Islet of Langerhans (tissue), 1 donor: ENCODE data around the gene CHCHD1.
"Not testable (repeated sequence)": the region's sequence is repeated elsewhere in the genome, so short reads cannot be mapped to it uniquely, and the experiment has no call there.

ENCODE experiments used
- FAIRE-seq: peaks from one replicate; lab custom pipeline; 2011; peaks lifted over from hg19 to GRCh38; lab: Jason Lieb, UNC

Gene CHCHD1

DNA sequence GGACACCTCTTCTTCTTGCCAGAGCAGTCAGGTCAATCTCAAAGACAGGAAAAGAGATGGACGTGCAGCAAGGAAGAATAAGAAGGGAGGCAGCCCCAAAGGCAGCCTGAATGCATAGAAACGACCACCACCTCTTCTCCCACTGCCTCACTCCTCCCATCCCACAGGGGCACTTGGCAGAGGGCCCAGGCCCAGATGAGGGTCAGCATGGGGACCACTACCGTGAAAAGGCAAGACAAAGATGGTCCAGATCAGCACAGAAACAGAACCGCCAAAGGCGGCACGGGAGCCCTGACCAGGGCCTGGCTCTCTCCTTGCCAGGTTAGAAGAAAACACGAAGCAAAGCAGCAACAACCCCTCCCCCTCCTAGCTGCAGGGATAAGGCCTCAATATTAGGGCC, 31.5 kb downstream of the CHCHD1 start:
- FAIRE-seq, result no peak

DNA sequence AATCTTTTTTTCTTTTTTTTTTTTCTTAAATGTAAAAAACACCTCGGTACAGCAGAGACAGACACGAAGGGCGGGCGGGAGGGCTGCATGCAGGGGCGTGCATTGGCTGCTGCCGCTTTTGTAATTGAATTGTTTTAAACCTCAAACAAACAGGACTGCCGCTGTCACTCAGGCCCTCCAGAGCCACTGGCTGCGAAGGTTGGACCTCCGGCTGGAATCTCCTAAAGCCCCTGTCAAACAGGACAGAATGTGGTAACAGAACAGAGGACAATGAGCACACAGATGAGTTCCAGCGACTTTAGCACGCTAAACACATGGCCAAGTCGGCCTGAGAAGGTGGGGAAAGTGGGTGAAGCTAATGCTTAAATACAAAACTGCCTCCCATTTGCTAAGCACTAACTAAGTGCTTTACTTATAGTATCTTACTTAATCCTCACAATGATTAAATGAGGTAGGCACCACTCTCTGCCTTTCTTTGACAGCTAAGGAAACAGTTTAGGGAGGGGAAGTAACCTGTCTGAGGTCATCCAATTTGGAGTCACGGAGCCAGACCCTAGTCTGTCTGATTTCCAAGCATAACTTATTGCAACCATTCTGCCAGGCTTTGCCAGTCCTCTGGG, 32.5 kb downstream of the CHCHD1 start:
- FAIRE-seq, result no peak

DNA sequence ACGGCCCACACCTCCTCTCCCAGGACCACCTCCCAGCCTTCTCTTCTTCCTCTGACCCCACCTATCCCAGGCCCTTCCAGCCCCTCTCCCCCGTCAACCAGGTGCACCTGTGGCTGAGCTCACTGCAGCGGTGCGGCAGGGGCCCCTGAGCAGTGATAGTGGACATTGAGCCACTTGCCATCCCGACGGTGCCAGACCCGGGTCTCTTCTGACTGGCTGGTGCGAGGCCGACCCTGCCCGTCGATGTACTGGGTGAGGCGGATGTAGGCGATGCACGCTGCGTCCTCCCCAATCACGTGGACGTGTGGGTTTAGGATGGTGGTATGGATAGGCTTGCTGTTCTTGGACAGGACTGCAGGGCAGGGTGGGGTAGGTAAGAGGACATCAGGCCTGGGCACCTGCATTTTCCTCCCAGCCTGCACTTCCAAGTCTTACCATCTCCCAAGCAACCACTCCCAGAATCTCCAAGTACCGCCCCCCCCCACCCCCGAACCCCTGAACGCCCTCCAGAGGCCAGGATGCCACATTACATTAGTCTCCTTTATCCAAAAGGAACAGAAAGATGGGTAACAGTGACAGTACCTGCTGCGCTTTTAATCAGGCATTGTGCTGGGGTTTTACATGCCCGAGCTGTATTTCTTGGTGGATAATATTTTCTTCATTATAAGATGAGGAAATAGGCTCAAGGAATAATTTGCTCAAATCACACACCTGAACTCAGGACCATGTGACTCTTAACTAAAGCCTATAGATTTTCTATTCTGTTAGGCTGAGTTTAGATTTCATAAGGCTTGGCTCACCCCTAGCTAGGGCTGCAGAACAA, 33.3 kb downstream of the CHCHD1 start:
- FAIRE-seq, result no peak

DNA sequence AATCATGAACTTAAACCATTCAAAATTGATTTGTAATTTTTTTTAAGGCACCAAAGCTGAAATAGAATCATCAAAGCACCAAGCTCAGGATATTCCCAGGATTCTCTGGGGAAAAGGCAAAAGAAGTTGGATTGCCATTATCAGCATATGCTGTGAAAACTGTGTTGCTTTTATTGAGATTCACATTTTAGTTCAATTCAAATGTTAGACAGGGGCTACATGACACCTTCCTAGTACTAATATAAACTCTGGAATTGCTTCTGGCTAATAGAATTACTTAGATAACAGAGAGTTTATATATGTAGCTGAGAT, 33.8 kb downstream of the CHCHD1 start:
- FAIRE-seq, result no peak

DNA sequence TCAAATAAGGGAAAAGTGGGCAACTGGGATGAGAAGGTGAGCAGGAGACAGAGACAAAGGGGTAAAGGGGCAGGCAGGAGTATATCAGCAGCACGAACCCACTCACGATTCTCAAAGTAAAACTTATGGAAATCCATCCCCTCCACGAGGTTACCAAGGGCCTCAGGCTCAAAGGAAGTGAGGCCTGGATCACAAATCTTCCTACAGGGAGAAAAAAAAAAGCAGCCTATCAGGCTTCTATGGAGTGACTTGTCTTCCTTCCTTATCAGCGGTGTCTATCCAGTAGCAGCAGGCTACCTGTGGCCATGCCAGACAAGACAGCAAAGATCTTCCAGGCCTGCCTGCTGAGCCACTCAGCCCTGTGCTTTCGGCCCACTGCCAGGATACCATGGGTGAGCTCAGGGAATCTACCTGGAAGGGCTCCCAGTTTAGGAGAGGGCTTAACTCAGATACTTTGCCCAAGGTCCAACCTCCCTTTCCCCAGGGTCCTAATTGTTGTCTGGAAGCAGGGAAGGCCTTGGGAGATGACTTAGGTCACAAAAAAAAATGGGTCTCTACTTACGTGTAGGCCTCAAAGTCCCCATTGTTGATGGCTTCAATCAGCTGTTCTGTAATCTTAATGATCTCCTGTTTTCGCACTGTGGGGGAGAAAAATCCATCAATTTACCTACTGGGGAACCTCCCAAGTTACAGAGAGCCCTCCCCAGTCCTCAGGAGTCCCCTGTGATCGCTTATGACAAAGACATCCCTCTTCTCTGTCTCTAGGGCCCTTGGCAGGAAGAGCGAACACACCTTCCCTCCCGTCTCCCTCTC, 35.3 kb downstream of the CHCHD1 start:
- FAIRE-seq, result no peak

DNA sequence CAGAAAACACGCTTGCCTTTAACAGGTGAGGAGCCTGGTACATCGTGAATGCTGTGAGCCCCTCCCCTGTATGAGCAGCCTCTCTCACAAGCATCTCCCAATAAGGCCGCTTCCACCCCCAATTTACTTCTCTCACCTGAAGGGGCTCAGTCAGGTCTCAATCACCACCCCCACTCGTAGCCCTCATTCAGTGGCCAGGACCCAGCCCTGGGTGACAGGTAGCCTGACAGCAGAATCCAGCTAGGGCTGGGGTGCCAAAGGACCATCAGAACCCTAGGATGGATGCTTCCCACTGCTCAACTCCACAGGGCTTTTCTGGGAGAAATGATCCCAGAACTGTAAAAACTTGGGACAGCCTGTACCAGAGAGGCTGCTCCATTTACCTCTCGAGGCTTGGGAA, 36.0 kb downstream of the CHCHD1 start:
- FAIRE-seq, result no peak

DNA sequence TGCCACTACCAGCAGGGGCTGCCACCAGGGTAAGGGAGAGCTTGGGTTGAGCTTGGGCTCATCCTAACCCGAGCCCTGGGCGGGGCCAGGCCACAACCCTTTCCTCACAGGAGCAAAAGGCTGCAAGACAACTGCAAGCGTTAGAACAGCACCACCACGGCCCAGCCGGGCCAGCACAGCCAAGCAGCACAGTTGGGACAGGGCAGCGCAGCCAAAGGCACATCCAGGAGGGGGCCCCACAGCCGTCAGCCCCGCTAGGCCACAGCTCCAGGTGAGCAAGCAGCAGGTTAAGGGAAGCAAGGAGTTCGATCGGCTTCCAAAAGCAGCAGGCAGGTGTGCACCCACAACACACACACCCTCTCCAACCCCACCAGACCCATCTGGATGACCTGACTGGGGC, 36.6 kb downstream of the CHCHD1 start:
- FAIRE-seq, result no peak

DNA sequence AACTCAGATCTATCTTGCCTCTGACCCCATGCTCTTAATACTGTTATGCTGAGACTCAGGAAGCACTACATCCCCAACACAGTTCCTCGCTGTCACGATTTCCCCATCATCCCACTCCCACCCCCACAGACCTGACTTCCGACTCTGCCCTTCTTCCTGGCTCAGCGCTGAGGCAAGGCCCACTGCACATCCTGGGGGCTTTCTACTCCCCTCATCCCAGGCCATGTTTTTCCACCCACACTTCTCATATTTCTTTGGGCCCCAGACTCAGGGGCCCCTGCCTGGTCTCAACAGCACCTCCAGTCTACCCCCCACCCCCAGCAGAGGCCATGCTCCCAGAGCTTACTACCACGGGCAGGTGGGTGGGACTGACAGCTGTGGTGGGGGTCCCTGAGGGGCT, 37.2 kb downstream of the CHCHD1 start:
- FAIRE-seq, result no peak

DNA sequence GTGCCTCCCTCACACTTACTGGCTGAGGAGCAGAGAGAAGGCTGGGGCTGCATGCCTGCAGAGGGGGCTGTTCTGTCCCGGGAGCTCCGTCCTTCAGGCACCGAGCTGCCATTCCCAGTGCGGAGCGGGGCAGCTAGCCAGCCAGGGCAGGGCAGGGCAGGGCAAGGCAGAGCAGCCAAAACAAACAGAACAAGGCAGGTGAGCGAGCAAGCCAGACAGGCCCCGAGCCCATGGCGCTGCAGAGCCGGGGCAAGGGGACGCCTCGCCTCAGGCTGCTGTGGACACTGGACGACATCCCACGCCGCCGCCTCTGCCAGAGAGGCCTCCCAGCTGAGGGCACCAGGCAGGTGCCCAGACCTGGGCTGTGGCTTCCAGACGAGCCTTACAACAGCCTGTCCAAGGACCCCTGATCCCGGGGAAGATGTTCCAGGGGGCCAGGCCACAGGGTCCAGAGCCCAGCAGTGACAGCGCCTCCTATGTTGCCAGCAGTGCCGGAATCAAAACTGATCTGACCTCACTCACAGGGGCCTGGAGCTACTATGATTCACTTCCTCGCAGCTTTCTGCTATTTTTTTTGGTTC, 37.8 kb downstream of the CHCHD1 start:
- FAIRE-seq, result no peak

DNA sequence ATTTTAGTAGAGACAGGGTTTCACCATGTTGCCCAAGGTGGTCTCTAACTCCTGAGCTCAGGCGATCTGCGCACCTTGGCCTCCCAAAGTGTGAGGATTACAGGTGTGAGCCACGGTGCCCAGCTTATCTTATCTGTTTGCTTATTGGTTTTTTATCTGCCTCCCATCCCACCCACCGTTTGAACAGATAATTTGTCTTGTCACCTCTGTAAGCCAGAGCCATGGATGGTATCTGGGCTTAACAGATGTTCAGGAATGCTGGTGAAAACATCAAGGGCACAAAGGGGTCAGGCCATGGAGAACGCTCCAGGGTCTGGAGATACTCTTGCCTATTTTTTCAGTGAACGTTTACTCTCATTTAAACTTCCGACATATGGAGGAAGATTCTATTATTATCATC, 41.5 kb downstream of the CHCHD1 start:
- FAIRE-seq, result no peak

DNA sequence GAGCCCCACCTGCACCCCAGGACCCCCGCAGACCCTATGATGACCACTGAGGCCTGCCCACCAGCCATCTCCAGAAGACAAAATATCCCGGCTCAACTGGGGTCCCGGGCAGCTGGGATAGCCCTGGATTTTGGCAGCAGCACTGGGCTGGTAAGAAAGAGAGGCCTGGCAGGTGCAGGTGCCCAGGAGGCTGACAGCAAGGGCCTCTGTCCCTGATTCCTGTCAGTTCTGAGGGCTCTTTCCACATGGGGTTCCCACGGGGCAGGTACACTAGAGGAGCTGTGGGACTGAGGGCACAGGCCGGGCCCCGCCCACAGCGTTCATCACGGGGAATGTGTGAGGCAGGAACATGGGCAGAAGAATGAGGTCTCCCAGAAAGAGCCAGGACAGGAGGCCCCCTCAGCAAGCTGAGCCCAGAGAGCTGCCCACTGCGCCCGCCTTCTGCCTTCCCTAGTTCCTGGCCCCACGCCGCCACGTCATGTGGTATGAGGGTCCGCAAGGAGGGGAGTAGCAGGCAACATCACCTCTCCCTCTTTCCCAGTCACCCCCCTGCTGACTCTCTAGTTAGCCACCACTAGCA, 42.4 kb downstream of the CHCHD1 start:
- no peak for FAIRE-seq

DNA sequence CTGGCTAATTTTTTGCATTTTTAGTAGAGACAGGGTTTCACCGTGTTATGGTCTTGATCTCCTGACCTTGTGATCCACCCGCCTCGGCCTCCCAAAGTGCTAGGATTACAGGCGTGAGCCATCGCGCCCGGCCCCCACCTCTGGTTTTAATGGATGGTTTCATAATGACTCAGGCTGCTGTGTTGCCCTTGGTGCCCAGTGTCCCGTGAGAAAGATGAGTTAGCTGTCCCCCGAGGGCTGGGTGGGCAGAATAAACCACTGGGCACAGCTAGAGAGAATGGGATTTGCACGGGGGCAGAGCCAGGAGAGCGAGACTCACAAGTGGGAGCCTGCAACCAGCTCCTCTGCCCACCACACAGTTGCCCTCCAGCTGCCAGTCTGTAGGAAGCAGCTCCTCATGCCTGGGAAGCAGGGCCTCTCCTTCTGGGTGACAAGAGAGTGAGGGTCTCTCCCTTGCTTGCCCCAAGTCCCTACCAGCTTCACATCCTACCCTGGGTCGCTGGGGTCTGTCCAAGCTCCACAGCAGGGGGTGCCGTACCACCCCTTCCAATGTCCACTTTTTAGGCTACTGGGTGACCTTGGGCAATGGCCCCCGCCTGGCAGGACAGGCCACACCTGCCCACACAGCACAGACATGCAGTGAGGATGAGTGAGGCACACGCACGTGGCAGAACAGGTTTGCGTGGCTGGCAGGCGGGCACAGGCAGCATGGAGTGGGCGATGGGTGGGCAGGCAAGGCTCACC, 45.7 kb downstream of the CHCHD1 start:
- FAIRE-seq, result no peak

DNA sequence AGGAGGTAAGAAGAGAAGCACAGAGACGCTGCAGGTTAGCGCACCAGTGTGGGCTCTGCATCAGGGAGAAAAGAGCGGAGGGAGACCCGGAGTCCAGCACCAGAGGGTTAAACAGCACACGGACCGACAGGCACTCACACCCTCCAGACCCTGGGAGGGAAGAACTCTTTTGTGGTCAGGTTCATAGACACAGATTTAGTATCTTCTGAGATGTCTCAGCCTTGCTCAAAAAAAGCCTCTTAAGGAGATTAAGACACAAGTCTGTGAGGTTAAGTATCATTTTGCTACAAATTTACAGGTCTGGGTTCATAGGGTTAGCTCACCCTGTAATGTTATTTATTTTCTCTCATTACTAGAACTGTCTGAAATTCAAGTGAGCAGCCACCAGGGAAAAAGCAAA, 46.3 kb downstream of the CHCHD1 start:
- no peak for FAIRE-seq

DNA sequence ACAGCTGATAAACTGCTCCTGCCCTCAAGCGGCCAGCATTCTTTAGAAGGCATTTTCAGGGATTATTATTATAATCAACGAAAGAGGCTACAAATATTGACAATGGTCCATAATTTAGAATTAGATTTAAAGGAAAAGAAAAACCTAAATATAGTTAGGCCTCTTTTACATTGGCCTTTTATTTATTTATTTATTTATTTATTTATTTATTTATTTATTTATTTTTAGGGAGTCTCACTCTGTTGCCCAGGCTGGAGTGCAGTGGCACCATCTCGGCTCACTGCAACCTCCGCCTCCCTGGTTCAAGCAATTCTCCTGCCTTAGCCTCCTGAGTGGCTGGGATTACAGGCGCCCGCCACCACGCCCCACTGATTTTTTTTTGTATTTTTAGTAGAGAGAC, 47.2 kb downstream of the CHCHD1 start:
- not testable (repeated sequence) for FAIRE-seq
